Loucy (cell line): ENCODE measurements around the gene SAC3D1.

Experiments used
- H2AFZ ChIP-seq: fragments of 200-600 bp; sonication (generic); 2 replicates; pipeline ENCODE4 v1.6.0; 2016; ENCODE audit warnings: antibody characterized with exemption, mild to moderate bottlenecking, low read length, moderate library complexity
- H3F3A ChIP-seq: fragments of 200-600 bp; 2 replicates; pipeline ENCODE4 v1.6.0; 2016; ENCODE audit warnings: antibody characterized with exemption, low read depth, mild to moderate bottlenecking
- H3K27me3 ChIP-seq: fragments of 200-600 bp; sonication (generic); 2 replicates; pipeline ENCODE4 v1.6.1; 2014; ENCODE audit warnings: low read length, mild to moderate bottlenecking; ENCODE audit not compliant: insufficient read depth, poor library complexity, severe bottlenecking
- H3K36me3 ChIP-seq: fragments of 200-600 bp; sonication (generic); 2 replicates; pipeline ENCODE4 v1.6.1; 2016; ENCODE audit warnings: low read length; ENCODE audit not compliant: insufficient read depth
- H3K4me1 ChIP-seq: fragments of 200-600 bp; sonication (generic); 2 replicates; pipeline ENCODE4 v1.5.1; 2014; ENCODE audit warnings: low read length, mild to moderate bottlenecking; ENCODE audit not compliant: insufficient read depth, poor library complexity, severe bottlenecking
- H3K4me2 ChIP-seq: fragments of 200-600 bp; sonication (generic); 2 replicates; pipeline ENCODE4 v1.6.0; 2014; ENCODE audit warnings: antibody characterized with exemption, low read length, low read depth, mild to moderate bottlenecking; ENCODE audit not compliant: poor library complexity, severe bottlenecking
- H3K4me3 ChIP-seq: fragments of 200-600 bp; sonication (generic); 2 replicates; pipeline ENCODE4 v1.5.1; 2014; ENCODE audit warnings: low read length, mild to moderate bottlenecking, mixed read lengths; ENCODE audit not compliant: poor library complexity, severe bottlenecking
- H3K79me2 ChIP-seq: fragments of 200-600 bp; sonication (generic); 2 replicates; pipeline ENCODE4 v1.6.1; 2014; ENCODE audit warnings: low read length; ENCODE audit not compliant: insufficient read depth
- H3K9ac ChIP-seq: fragments of 200-600 bp; sonication (generic); 2 replicates; pipeline ENCODE4 v1.6.0; 2014; ENCODE audit warnings: mild to moderate bottlenecking, low read depth, low read length, moderate library complexity; ENCODE audit not compliant: poor library complexity, severe bottlenecking
- H3K9me2 ChIP-seq: fragments of 200-600 bp; sonication (generic); replicated peaks from 2 replicates; pipeline ENCODE4 v1.6.1; 2016; ENCODE audit warnings: low read depth, low read length, mixed read lengths
- H3K9me3 ChIP-seq: fragments of 200-600 bp; sonication (generic); 2 replicates; pipeline ENCODE4 v1.6.1; 2014; ENCODE audit warnings: mild to moderate bottlenecking, antibody characterized with exemption, low read length, low read depth; ENCODE audit not compliant: insufficient read depth
- H4K20me1 ChIP-seq: fragments of 200-600 bp; sonication (generic); 2 replicates; pipeline ENCODE4 v1.6.0; 2014; ENCODE audit warnings: antibody characterized with exemption, low read length, mild to moderate bottlenecking; ENCODE audit not compliant: insufficient read depth, poor library complexity, severe bottlenecking
- EZH2phosphoT487 ChIP-seq: fragments of 200-600 bp; IDR thresholded peaks from 2 replicates; pipeline ENCODE4 v1.6.1; 2018; ENCODE audit warnings: antibody characterized with exemption, mild to moderate bottlenecking, moderate library complexity, borderline replicate concordance
- TF ChIP-seq, protein P1 (sequence below): fragments of 200-600 bp; sonication (generic); conservative IDR thresholded peaks from 2 replicates; pipeline ENCODE4 v1.5.1; 2014; ENCODE audit warnings: mild to moderate bottlenecking, antibody characterized with exemption, low read length

Gene SAC3D1

DNA sequence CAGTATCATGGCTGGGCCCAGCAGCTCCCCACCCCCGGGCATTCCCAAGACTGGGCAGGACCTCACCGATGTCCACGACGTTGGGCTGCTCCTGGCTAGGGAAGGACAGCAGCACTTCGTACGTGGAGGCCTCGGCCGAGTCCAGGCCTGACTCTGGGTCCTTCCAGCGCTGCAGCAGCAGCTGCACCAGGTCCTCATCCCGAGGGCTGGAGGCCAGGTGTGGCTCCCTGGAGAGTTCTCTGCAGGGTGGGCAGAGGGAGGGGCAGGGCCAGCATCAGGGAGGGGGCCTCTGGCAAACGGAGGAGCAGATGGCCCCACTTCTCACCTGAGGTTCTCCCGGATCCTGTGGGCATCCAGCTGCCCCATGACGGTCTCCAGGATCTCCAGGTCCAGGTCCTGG lies 17.0 kb downstream of the SAC3D1 start:
- H2AFZ ChIP-seq: no peak overlapping the region
- no peaks in the 10 kb centered on the region for H3K36me3 ChIP-seq
- H3K4me1 ChIP-seq: peaks cover 5% of the 10 kb centered on the region
- no peaks in the 10 kb centered on the region for H3F3A ChIP-seq
- H3K9me3 ChIP-seq: no peaks in the 10 kb centered on the region
- H3K9ac ChIP-seq: no peak overlapping the region
- H3K4me3 ChIP-seq: no peak overlapping the region
- H3K9me2 ChIP-seq: no peaks in the 10 kb centered on the region
- no peaks in the 10 kb centered on the region for H3K79me2 ChIP-seq
- TF ChIP-seq, protein P1, sequence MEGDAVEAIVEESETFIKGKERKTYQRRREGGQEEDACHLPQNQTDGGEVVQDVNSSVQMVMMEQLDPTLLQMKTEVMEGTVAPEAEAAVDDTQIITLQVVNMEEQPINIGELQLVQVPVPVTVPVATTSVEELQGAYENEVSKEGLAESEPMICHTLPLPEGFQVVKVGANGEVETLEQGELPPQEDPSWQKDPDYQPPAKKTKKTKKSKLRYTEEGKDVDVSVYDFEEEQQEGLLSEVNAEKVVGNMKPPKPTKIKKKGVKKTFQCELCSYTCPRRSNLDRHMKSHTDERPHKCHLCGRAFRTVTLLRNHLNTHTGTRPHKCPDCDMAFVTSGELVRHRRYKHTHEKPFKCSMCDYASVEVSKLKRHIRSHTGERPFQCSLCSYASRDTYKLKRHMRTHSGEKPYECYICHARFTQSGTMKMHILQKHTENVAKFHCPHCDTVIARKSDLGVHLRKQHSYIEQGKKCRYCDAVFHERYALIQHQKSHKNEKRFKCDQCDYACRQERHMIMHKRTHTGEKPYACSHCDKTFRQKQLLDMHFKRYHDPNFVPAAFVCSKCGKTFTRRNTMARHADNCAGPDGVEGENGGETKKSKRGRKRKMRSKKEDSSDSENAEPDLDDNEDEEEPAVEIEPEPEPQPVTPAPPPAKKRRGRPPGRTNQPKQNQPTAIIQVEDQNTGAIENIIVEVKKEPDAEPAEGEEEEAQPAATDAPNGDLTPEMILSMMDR: no peak
- no peak for TF ChIP-seq EZH2phosphoT487
- H4K20me1 ChIP-seq: no peaks in the 10 kb centered on the region
- H3K27me3 ChIP-seq: no peaks in the 10 kb centered on the region
- H3K4me2 ChIP-seq: no peak overlapping the region

DNA sequence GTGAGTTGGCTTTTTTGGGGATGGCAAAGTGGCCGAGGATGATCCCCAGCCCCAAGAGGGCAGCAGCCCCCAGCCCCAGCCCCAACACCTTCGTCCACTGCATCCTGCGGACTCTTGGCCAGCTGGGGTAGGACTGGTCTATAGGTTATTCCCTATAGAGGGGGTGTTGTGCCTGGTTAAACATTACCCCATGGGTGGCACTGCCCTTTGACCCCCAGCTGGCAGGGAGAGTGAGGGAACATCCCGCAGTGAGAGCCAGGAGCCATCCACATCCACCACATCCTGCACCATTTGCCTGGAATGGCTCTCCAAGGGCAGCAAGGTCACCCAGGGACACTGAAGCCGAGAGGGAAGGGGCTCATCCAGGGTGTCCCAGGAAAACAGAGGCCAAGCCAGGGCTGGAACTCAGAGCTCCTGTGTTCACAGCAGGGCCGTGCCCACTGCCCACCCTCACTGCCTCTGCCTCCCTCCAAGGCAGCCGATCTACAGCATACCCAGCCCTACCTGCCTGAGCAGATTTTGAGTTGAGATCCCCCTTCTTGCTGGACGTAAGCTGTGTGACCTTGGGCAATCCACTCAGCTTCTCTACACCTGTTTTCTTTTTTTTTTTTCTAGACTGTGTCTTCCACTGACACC lies 17.5 kb downstream of the SAC3D1 start, which contains the start of gene NAALADL1:
TSS of gene NAALADL1 (minus strand) at position 135 of the 636 bp plus-strand sequence. CDS start at position 103, 32 bp downstream.
- Histone ChIP-seq H3K9me2 (no peaks in the 10 kb centered on the region), H3K9me3 (no peaks in the 10 kb centered on the region), H4K20me1 (no peaks in the 10 kb centered on the region), H3K9ac (no peak within 1 kb of the TSS), H3K79me2 (no peaks in the 10 kb centered on the region), H3F3A (no peaks in the 10 kb centered on the region), H3K36me3 (no peaks in the 10 kb centered on the region), H3K4me1 (peaks cover 5% of the 10 kb centered on the region), H2AFZ (no peak within 1 kb of the TSS), H3K27me3 (no peaks in the 10 kb centered on the region), H3K4me2 (no peak within 1 kb of the TSS), H3K4me3 (no peak within 1 kb of the TSS)
- no peak for TF ChIP-seq EZH2phosphoT487
- TF ChIP-seq, protein P1: no peak

DNA sequence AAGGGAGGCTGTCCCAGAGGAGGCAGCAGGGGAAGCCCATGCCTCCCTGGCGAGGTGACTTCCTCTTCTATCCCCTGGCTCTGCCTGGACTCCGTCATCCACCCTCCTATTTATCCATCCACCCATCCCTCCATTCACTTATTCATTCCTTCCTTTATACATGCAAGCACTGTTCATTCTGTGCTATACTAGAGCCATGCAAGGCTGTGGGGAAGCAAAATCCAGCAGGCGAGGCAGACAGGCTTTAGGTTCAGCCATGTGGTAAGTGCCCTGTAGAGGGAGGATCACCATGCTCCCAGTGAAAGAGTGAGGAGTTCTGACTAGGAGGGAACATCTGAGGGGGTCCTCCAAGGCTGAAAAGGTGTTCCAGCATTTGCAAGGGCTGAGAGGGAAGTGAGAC lies 18.5 kb downstream of the SAC3D1 start:
- Histone ChIP-seq H3K4me1 (no peaks in the 10 kb centered on the region), H3K9me3 (no peaks in the 10 kb centered on the region), H3K9ac (no peak overlapping the region), H3K4me3 (no peak overlapping the region), H3K9me2 (no peaks in the 10 kb centered on the region), H4K20me1 (no peaks in the 10 kb centered on the region), H3K36me3 (no peaks in the 10 kb centered on the region), H3K27me3 (no peaks in the 10 kb centered on the region), H3K79me2 (no peaks in the 10 kb centered on the region), H3K4me2 (no peak overlapping the region), H3F3A (no peaks in the 10 kb centered on the region), H2AFZ (no peak overlapping the region; the same call in 1 of the 2 replicates)
- TF ChIP-seq, protein P1: no peak
- TF ChIP-seq EZH2phosphoT487: no peak
